Fibroblast of villous mesenchyme (primary cell): ENCODE results near the gene NHS. TPM values are rescaled to one million over a fixed set of nuclear protein-coding genes. Genes with fewer than 3 reads are reported as not detected.

ENCODE experiments used
- DNase-seq: peaks from one replicate; pipeline ENCODE4 v3.0.0-alpha.2; 2010; ENCODE audit warnings: low read depth
- H3K4me3 ChIP-seq: 2 replicates; pipeline ENCODE4 v1.5.1; 2011; ENCODE audit warnings: low read depth, mild to moderate bottlenecking, low read length
- CTCF ChIP-seq: IDR thresholded peaks from 2 replicates; pipeline ENCODE4 v1.5.1; 2012; ENCODE audit warnings: low read depth, mild to moderate bottlenecking, low read length; ENCODE audit not compliant: insufficient read depth
- total RNA-seq: library from RNA; depleted of rRNA; stranded (reverse); fragments of >200 nt; gene quantifications from 2 replicates; pipeline ENCODE4 v1.2.3, GENCODE V29; 2012

Gene NHS
- total RNA-seq, 1 donor: 5.2 TPM

GRCh38 chrX:17634542-17635207 is 259.7 kb downstream of the NHS start:
- DNase-seq: no peak
- no peak overlapping the region for H3K4me3 ChIP-seq
- no peak for TF ChIP-seq CTCF

DNA sequence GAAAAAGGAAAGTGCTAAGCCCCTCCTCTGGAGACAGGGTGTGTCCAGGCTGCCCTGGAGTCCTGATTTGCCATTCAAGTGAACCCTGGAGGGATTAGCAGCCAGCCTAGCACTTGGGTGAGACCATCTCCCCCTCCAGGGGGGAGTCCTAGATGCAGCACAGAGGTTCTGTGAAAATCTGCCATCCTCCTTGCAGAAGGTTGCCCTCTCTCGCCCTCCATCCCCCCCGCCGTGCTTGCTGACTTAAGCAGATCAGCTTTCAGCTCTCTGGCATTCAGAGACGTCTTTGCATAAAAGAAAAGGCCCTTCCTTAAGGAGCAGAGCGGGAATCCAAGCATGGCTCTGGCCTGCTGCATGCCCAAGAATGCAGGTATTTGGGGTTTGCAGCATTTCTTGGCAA is 260.2 kb downstream of the NHS start:
- DNase-seq: peak; percentile 12
- no peak overlapping the region for H3K4me3 ChIP-seq
- no peak for TF ChIP-seq CTCF

GRCh38 chrX:17637235-17637634 is 262.2 kb downstream of the NHS start:
- no peak for DNase-seq
- no peak for TF ChIP-seq CTCF
- H3K4me3 ChIP-seq: no peak overlapping the region

DNA sequence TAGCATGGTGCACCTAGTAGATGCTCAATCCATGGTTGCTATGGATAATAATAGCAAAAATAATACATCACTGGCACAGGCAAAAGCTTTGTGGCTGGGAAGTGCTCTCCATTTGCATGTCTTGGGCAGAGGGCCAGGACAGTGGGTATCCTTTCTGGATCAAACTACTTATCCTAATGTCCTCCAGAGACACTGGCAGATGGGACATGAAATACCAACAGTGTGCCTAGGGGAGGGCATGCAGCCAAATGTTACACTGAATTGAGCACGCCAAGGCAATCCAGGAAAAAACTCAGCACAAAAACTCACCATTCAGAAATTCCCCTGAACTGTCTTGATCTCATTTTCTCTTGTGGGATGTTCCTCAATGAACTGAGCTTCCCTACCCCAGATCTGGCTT is 263.7 kb downstream of the NHS start:
- no peak overlapping the region for H3K4me3 ChIP-seq
- no peak for DNase-seq
- TF ChIP-seq CTCF: no peak

GRCh38 chrX:17642891-17643290 is 267.9 kb downstream of the NHS start:
- DNase-seq: no peak
- TF ChIP-seq CTCF: no peak
- no peak overlapping the region for H3K4me3 ChIP-seq

- TF ChIP-seq CTCF: no peak
- no peak overlapping the region for H3K4me3 ChIP-seq
- peak; percentile 52 for DNase-seq
These were observed 268.5 kb downstream of the NHS start for GRCh38 chrX:17643528-17643927.

- H3K4me3 ChIP-seq: no peak overlapping the region
- DNase-seq: no peak
- no peak for TF ChIP-seq CTCF
These were observed 269.0 kb downstream of the NHS start for GRCh38 chrX:17644001-17644400.
